GM19324 (cell line): Measurements from ENCODE around the gene PDGFRB.

Experiments used
- ATAC-seq: cut with Tn5 transposase; IDR thresholded peaks from one replicate; pipeline ENCODE4 v1.9.1; 2021; ENCODE audit warnings: mild to moderate bottlenecking, moderate library complexity; ENCODE audit not compliant: unreplicated experiment, low FRiP score

PDGFRB gene

GRCh38 chr5:150133581-150134197 lies 22.0 kb downstream of the PDGFRB start:
- no peak for ATAC-seq

DNA sequence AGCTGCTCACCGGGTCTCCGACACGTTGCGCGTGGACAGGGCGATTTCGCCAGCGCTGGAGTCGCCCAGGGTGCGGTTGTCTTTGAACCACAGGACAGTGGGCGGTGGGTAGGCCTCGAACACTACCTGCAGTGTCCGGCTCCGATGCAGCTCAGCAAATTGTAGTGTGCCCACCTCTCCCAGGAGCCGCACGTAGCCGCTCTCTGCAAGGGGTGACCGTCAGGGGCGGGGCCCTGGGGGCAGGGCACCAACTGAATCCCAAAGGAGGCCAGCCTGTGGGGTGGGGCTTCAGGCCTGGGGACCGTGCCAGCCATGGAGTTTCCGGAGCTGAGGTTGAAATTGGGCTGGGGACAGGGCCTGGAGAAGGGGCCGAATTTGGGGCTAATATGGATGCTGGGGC lies 22.9 kb downstream of the PDGFRB start:
- no peak for ATAC-seq

DNA sequence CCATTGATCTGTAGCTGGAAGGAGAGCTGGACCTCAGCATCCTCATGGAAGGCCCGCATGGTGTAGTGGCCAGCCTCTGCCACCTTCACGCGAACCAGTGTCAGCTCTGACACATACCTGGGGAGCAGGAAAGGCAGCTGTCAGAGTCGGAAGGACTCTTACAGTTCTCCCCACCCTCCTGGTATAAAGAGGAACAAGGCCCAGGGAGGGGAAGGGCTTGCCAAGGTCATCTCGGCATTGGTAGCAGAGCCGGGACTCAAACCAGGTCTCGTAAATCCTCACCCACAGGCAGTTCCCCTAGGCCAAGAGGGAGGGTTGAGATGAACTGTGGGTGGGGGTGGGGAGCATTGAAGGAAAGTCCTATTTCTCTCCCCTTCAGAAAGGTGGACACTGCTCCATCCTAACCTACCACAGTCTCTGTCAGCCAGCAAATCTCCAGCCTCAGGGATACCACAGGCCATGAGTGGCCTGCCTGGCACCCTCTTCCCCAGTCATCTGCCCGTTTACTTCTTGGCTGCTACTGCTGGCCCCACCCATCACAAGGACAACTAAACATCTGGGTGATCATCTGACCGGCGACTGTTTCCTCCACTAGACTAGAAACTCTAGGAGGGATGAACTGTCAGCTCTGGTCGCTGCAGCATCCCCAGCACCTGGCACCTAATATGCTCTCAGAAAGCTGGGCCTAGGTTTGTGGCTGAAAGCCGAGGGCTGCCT lies 23.5 kb downstream of the PDGFRB start:
- no peak for ATAC-seq

DNA sequence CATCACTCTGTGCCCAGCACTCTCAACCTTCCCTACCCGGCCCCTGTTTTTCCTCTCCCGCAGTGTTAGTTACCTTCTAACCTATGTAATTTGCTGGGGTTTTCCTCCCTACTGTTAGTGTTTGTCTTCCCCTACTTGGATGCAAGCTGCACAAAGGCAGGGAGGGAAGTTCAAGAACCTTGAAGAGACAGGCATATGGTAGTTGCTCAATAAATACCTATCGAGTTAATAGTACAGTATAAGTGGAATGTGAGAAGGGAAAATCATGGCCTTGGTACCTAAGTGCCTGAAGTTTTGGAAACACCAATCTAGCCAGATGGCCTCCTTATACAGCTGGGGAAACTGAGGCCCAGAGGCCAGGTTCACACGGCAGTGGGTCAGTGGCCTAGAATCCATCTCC lies 24.2 kb downstream of the PDGFRB start:
- no peak for ATAC-seq

DNA sequence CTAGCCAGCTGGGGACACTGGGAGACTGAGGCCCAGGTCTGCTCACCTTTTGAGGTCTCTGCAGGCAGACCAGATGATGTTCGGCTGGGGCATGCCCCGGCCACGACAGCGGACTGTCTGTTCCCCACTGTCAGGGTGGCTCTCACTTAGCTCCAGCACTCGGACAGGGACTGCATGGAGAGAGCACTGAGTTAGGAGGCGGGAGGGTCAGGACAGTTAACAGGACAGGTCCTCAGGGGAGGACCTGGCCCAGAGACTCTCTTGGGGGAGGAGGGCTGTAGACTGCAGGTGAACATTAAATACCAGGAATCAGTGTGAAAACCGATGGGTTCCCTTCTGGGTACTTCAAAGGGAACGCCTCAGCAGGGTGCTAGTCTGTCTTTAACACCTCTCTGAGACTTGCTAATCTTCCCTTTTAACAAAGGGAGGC lies 25.1 kb downstream of the PDGFRB start:
- no peak for ATAC-seq

DNA sequence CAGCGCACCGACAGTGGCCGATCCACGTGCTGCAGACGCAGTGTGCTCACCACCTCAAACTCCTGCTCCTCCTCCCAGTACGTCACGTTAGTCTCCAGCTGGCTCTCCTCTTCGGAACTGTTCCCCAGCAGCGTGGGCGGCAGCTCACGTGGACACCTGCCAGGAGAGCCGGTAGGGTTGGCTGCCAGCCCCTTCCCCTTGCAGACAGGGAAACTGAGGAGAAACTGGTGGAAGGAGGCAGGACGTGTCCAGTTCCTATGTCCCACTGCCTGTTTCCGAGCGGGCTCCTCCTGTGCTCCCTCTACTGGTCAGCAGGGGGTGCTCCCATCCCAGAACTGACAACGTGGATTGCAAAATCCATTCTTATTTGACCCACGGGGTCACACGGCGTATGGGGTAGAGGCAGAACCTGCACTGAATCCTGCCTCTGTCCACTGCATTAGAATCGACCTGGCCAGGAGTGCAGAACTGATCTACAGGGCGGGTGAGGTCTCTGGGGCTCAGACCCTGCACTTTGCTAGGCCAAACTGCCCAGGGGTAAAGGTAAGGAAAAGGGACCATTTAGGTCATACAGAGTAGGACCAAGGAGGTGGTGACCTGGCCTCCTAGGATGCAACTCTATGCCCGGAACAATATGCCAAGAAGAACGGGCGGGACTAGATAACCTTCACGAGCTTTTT lies 25.7 kb downstream of the PDGFRB start:
- no peak for ATAC-seq

DNA sequence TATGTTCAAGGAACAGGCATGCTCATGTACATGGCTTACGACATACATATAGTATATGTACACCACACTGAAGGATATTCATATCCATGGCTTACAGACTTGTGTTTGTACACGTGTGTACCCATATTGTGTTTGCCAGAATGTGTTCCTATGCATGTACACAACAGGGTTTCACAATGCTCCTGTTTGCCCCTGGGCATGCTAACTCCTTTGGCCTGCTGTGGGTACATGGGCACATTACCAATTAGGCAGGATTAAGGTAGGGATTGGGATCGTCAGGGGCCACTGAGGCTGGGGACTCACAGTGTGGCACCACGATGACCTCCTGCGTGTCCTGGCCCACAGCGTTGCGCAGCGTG lies 26.2 kb downstream of the PDGFRB start:
- no peak for ATAC-seq

DNA sequence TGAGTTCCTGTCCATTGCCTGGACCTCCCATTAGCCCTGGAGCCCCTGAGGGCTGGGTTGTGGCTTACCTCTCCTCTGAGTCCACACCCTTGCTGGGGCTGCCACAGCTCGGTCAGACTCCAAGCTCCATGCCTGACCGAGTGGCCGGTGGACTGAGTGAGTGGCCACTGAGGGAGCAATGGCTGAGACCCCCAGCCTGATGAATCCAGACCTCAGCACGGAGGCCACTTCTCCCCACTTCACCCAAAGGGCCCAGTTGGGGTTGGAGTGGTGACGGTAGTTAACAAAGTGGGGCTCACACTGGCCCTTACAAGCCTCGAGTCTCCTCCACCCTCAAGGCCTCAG lies 28.8 kb downstream of the PDGFRB start:
- ATAC-seq: no peak

DNA sequence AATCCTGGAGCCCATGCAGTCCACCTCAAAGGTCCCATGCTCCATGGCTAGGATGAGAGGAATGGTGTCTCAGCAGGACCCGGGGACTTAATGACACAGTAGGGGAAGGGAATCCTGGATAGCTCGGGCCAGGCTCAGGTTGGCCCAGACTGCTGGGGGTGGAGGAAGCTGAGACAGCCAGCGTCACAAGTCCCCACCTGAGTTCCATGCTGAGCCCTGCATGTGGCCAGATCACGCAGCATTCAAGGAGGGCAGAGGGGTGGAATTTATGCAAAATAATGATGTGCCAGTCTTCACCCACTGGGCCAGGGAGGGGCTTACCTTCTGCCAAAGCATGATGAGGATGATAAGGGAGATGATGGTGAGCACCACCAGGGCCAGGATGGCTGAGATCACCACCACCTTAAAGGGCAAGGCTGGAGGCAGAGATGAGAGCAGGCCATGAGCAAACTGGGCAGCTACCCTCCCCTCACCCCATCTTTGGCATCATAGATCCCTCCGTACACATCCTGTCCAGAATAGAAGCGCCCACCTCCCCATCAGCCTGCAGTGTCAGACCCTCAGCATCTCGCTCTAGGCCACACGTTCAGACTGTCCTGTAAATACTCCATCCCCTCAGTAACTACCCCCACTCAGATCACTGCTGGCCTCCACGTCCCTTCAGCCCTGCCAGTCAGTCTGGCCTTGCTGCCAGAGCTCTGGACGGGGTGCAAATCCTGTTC lies 29.3 kb downstream of the PDGFRB start:
- no peak for ATAC-seq

DNA sequence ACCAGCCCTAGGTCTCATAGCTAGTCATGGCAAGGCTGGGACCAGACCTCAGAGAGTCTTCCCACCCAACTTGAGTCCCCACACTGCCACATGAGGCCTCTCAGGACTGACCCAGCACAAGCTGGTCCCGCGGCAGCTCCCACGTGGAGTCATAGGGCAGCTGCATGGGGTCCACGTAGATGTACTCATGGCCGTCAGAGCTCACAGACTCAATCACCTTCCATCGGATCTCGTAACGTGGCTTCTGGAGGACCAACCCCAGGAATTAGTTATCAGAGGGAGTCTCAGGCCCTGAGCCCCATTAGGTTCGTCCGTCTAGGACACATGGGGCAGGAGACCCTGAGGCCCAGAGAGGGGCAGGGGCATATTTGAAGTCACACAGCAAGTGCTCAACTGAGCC lies 30.3 kb downstream of the PDGFRB start:
- ATAC-seq: no peak

DNA sequence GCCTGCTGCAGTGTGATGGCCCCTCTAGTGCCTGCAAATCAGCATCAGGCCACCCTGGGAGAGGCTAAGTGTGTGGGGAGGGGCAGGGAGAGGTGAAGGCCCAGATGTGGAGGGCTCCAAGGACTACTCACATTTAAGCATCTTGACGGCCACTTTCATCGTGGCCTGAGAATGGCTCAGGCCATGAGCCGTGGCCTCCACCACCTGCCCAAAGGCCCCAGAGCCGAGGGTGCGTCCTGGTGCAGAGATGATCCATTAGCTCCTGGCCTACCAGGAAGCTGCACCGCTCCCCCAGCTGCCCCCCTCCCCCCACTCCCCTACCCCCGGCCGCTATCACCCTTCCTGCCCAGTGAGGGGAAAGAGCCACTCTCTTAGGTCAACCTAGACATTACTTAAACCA lies 31.0 kb downstream of the PDGFRB start:
- ATAC-seq: no peak

DNA sequence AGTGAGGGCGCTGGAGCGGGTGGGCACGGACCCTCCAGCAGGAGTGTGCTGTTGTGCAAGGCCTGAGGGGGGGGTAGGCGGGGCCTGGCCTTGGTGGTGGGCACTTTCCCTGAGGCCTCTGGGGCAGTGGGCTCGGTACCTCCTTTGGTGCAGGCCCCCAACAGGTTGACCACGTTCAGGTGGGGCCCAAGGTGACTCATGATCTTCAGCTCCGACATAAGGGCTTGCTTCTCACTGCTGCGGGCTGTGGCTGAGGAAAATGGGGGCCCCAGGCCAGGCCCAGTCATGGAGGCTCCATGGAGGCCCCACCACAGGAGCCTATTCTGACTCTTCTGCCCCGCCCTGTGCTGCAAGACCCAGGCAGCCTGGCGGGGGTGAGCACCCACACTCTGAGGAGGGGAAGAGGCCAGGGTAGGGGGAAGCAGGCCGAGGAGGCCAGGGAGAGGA lies 31.5 kb downstream of the PDGFRB start:
- no peak for ATAC-seq

DNA sequence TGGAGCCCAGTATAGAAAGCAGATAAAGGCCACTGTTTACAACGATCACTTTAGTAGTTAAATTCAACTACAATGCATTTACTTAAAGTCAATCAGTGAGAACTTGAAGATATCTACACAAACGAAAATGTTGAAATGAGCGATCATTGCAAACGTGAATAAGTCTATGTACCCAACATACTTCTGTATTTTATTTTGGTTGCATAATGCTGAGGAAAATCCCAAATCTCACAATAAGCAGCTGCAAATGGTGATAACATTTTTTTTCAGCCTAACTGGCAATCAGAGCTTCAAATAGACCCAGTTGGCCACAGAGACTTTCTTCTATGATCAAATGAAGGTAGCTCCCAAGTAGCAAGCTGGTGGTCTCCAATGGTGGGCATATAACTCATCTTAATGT lies 32.1 kb downstream of the PDGFRB start:
- no peak for ATAC-seq

GRCh38 chr5:150122536-150123481 lies 32.8 kb downstream of the PDGFRB start:
- ATAC-seq: no peak

DNA sequence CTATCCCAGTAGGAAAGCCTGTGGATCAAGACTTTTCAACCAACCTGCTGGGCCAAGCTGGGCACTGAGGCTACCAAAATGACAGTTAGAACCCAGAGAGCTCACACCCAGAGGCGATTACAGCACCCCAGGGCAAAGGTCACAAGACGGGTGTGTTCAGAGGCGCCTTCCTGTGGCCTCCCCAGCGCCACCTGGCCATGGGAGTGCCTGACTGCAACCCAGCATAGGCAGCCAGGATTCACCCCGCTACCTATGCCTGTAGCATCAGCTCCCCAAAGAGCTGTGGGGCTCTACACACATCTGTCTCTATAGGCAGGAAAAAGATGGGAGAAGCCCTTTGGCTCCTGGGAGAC lies 33.5 kb downstream of the PDGFRB start:
- peak; percentile 78 for ATAC-seq

DNA sequence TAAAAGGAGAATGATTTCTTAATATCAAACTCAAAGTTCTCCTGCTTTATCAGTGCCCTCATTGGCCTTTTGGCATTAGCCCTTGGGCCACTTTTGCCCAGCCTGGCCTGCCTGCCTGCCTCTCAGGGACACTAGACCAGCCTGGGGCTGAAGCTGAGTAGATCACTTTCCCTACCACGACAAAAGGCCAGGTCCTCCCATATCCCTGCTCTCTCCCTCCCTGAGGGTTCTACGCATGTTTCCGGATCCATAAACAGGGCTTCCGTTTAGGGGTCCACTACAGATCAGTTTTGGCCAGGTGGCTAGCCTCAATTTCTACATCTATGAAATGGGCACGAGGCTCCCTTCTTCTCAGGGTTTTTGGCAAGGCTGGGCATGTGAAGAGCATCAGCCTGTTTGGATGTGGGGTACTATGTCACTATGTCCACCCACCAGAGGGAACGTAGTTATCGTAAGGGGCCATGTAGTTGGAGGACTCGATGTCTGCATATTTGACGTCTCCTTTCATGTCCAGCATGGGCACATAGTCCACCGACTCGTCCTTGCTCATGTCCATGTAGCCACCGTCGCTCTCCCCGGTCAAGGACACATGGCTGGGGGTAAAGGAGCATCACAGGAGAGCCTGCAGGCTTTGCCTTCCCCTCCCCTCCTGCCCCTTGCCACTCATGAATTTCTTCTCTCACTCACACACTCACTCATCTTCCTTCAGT lies 34.0 kb downstream of the PDGFRB start:
- ATAC-seq: no peak

DNA sequence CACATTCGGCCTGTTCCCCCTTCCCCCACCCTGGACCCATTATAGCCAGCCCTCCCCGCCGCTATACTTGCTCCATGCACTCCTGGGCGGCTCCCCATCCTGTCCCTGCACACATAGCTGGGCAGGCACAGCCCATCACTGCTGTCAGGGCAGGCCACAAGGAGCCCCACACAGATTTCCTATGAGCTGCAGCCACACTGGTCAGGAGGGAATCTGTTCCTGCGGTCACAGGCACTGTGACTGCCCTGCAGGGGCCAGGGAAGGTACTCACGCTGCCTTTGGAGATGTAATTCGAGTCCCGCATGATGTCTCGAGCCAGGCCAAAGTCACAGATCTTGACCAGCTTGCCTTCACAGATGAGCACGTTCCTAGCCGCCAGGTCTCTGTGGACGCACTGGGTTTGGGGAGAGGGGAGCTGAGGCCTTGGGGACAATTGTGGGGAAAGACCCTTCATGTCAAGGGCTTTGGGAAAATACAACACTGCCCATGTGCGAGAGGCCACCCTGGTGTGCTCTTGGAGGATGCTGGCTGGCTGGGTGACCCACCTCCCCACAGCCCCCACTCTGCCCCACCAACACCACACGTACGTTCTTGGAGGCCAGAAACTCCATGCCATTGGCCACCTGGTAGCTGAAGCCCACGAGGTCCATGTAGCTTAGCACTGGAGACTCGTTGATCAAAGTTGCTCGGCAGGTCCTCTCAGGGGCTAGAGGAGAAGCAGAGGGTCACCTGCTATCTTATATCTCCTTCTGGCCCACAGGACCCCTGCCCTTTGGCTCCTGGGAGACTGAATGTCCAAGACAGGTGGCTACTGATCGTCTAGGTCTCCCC lies 34.8 kb downstream of the PDGFRB start:
- ATAC-seq: no peak

- ATAC-seq: no peak
Observed at GRCh38 chr5:150120062-150120441, 35.6 kb downstream of the PDGFRB start.
